SK-N-SH treated with all-trans-retinoic acid at 6 μM for 48 hours (cell line): ENCODE results near the gene DEGS2.
"Not testable (repeated sequence)": the region's sequence is repeated elsewhere in the genome, so short reads cannot be mapped to it uniquely, and the experiment has no call there.

ENCODE experiments used
- ATAC-seq: fragments of 200-7000 bp; cut with Tn5 transposase; 3 replicates; pipeline ENCODE4 v1.9.1; 2020; ENCODE audit warnings: mild to moderate bottlenecking, moderate library complexity
- ARNTL ChIP-seq: fragments of 450-650 bp; formaldehyde crosslinking; IDR thresholded peaks from 2 replicates; pipeline ENCODE4 v1.5.0; 2020; ENCODE audit warnings: low read depth, mild to moderate bottlenecking, moderate library complexity, borderline replicate concordance
- BACH2 ChIP-seq: fragments of 250-450 bp; sonication (Bioruptor Pico); IDR thresholded peaks from 2 replicates; pipeline ENCODE4 v1.9.0; 2021; ENCODE audit warnings: mild to moderate bottlenecking, borderline replicate concordance
- CREB5 ChIP-seq: fragments of 250-450 bp; sonication (Bioruptor Pico); IDR thresholded peaks from 2 replicates; pipeline ENCODE4 v1.5.1; 2020; ENCODE audit warnings: low read depth, mild to moderate bottlenecking, moderate library complexity
- CSDC2 ChIP-seq: fragments of 250-450 bp; sonication (Bioruptor Pico); IDR thresholded peaks from 2 replicates; pipeline ENCODE4 v1.5.0; 2020; ENCODE audit warnings: mild to moderate bottlenecking, moderate library complexity
- CSRNP3 ChIP-seq: fragments of 250-450 bp; sonication (Bioruptor Pico); IDR thresholded peaks from 2 replicates; pipeline ENCODE4 v1.5.1; 2021; ENCODE audit warnings: mild to moderate bottlenecking, moderate library complexity
- ESRRG ChIP-seq: fragments of 250-450 bp; sonication (Bioruptor Pico); IDR thresholded peaks from 2 replicates; pipeline ENCODE4 v1.6.1; 2021; ENCODE audit warnings: mild to moderate bottlenecking
- ISL1 ChIP-seq: fragments of 250-450 bp; sonication (Bioruptor Pico); IDR thresholded peaks from 2 replicates; pipeline ENCODE4 v2.1.2; 2022; ENCODE audit warnings: mild to moderate bottlenecking, moderate library complexity
- OSR1 ChIP-seq: fragments of 250-450 bp; sonication (Bioruptor Pico); IDR thresholded peaks from 2 replicates; pipeline ENCODE4 v1.8.0; 2022; ENCODE audit warnings: moderate library complexity, mild to moderate bottlenecking, inconsistent platforms
- PATZ1 ChIP-seq: fragments of 250-450 bp; sonication (Bioruptor Pico); IDR thresholded peaks from 2 replicates; pipeline ENCODE4 v1.8.0; 2020; ENCODE audit warnings: mild to moderate bottlenecking, moderate library complexity, borderline replicate concordance
- POU6F1 ChIP-seq: fragments of 250-450 bp; sonication (Bioruptor Pico); IDR thresholded peaks from 2 replicates; pipeline ENCODE4 v1.8.0; 2021; ENCODE audit warnings: low read depth, mild to moderate bottlenecking, moderate library complexity, borderline replicate concordance
- PPARA ChIP-seq: fragments of 250-450 bp; sonication (Bioruptor Pico); IDR thresholded peaks from 2 replicates; pipeline ENCODE4 v1.5.0; 2020; ENCODE audit warnings: mild to moderate bottlenecking, borderline replicate concordance
- RARB ChIP-seq: fragments of 250-450 bp; sonication (Bioruptor Pico); IDR thresholded peaks from 2 replicates; pipeline ENCODE4 v1.8.0; 2021; ENCODE audit warnings: mild to moderate bottlenecking, moderate library complexity
- SNAI2 ChIP-seq: fragments of 250-450 bp; sonication (Bioruptor Pico); IDR thresholded peaks from 2 replicates; pipeline ENCODE4 v1.5.0; 2020; ENCODE audit warnings: mild to moderate bottlenecking, moderate library complexity
- TCF4 ChIP-seq: fragments of 250-450 bp; sonication (Bioruptor Pico); IDR thresholded peaks from 2 replicates; pipeline ENCODE4 v1.8.0; 2021; ENCODE audit warnings: mild to moderate bottlenecking, moderate library complexity, borderline replicate concordance
- TOX ChIP-seq: fragments of 250-450 bp; sonication (Bioruptor Pico); IDR thresholded peaks from 2 replicates; pipeline ENCODE4 v1.8.0; 2021; ENCODE audit warnings: mild to moderate bottlenecking, moderate library complexity, borderline replicate concordance
- ZC3H10 ChIP-seq: fragments of 250-450 bp; sonication (Bioruptor Pico); IDR thresholded peaks from 2 replicates; pipeline ENCODE4 v1.5.1; 2021; ENCODE audit warnings: mild to moderate bottlenecking, moderate library complexity
- ZFP3 ChIP-seq: fragments of 250-450 bp; sonication (Bioruptor Pico); IDR thresholded peaks from 2 replicates; pipeline ENCODE4 v1.5.0; 2020; ENCODE audit warnings: mild to moderate bottlenecking, moderate library complexity
- ZFP30 ChIP-seq: fragments of 450-650 bp; formaldehyde crosslinking; IDR thresholded peaks from 2 replicates; pipeline ENCODE4 v1.5.0; 2022; ENCODE audit warnings: mild to moderate bottlenecking, moderate library complexity
- ZNF565 ChIP-seq: fragments of 450-650 bp; formaldehyde crosslinking; conservative IDR thresholded peaks from 2 replicates; pipeline ENCODE4 v1.5.0; 2020; ENCODE audit warnings: low read depth, mild to moderate bottlenecking, moderate library complexity
- ZNF70 ChIP-seq: fragments of 450-650 bp; formaldehyde crosslinking; IDR thresholded peaks from 2 replicates; pipeline ENCODE4 v1.5.0; 2020; ENCODE audit warnings: mild to moderate bottlenecking, moderate library complexity
- ZNF8 ChIP-seq: fragments of 450-650 bp; formaldehyde crosslinking; IDR thresholded peaks from 2 replicates; pipeline ENCODE4 v1.5.0; 2020; ENCODE audit warnings: mild to moderate bottlenecking, moderate library complexity

Gene DEGS2

GRCh38 chr14:100159094-100159864 is at the start of gene DEGS2:
Gene DEGS2, minus strand, starts transcription at chr14:100159645. Its CDS starts 58 bp downstream, at chr14:100159587.
- ATAC-seq: peak; percentile 62

GRCh38 chr14:100208136-100208535 is 48.7 kb upstream of the DEGS2 start:
- ATAC-seq: not testable (repeated sequence)

More at GRCh38 chr14:100159094-100159864, at the start of gene DEGS2:
- no peak for TF ChIP-seq ZNF565 (CRISPR knock-in tag)
- TF ChIP-seq SNAI2 (CRISPR knock-in tag): no peak
- no peak for TF ChIP-seq POU6F1
- no peak for TF ChIP-seq ZNF8
- no peak for TF ChIP-seq PPARA (CRISPR knock-in tag)
- no peak for TF ChIP-seq ZFP30 (CRISPR knock-in tag)
- TF ChIP-seq TCF4 (CRISPR knock-in tag): no peak

- not testable (repeated sequence) for ATAC-seq
These were observed 48.1 kb upstream of the DEGS2 start for GRCh38 chr14:100207588-100207987.

- ATAC-seq: not testable (repeated sequence)
These were observed 45.4 kb upstream of the DEGS2 start for GRCh38 chr14:100204835-100205167.

- ATAC-seq: no peak
- TF ChIP-seq ZC3H10 (CRISPR knock-in tag) (no peak), CSDC2 (CRISPR knock-in tag) (no peak), ZFP3 (CRISPR knock-in tag) (no peak), RARB (no peak), ZNF70 (no peak)
These were observed 44.8 kb upstream of the DEGS2 start for GRCh38 chr14:100203962-100204834.

- no peak for ATAC-seq
- TF ChIP-seq RARB: no peak
- TF ChIP-seq OSR1 (CRISPR knock-in tag): no peak
- TF ChIP-seq ZNF70: no peak
- no peak for TF ChIP-seq PPARA (CRISPR knock-in tag)
- TF ChIP-seq TOX (CRISPR knock-in tag): no peak
- no peak for TF ChIP-seq SNAI2 (CRISPR knock-in tag)
- no peak for TF ChIP-seq ISL1 (CRISPR knock-in tag)
- TF ChIP-seq CSDC2 (CRISPR knock-in tag): no peak
- no peak for TF ChIP-seq ZNF565 (CRISPR knock-in tag)
- no peak for TF ChIP-seq TCF4 (CRISPR knock-in tag)
- TF ChIP-seq ZNF8: no peak
- TF ChIP-seq ZC3H10 (CRISPR knock-in tag): no peak
- no peak for TF ChIP-seq BACH2 (CRISPR knock-in tag)
- no peak for TF ChIP-seq ARNTL (CRISPR knock-in tag)
- TF ChIP-seq POU6F1: no peak
These were observed 43.7 kb upstream of the DEGS2 start for GRCh38 chr14:100203146-100203545.

GRCh38 chr14:100202712-100203111 is 43.3 kb upstream of the DEGS2 start:
- no peak for ATAC-seq

More at GRCh38 chr14:100202712-100203111, 43.3 kb upstream of the DEGS2 start:
- TF ChIP-seq CSRNP3 (no peak), PATZ1 (CRISPR knock-in tag) (no peak), SNAI2 (CRISPR knock-in tag) (no peak), ZC3H10 (CRISPR knock-in tag) (no peak), CSDC2 (CRISPR knock-in tag) (no peak), TOX (CRISPR knock-in tag) (no peak), ZFP3 (CRISPR knock-in tag) (no peak), ZFP30 (CRISPR knock-in tag) (no peak), ZNF565 (CRISPR knock-in tag) (no peak), OSR1 (CRISPR knock-in tag) (no peak), RARB (no peak), ESRRG (no peak), CREB5 (CRISPR knock-in tag) (no peak), BACH2 (CRISPR knock-in tag) (no peak)
